AG10803 (cell line): ENCODE data around the gene RBM39.
"Not testable (repeated sequence)": the region's sequence is repeated elsewhere in the genome, so short reads cannot be mapped to it uniquely, and the experiment has no call there.

ENCODE experiments used
- DNase-seq: peaks from one replicate; pipeline ENCODE4 v3.0.0; 2010; ENCODE audit warnings: low read depth
- H3K4me3 ChIP-seq: 2 replicates; pipeline ENCODE4 v1.5.1; 2011; ENCODE audit warnings: mild to moderate bottlenecking, low read length, control low read depth
- TF ChIP-seq, protein P1 (sequence below): conservative IDR thresholded peaks from 2 replicates; pipeline ENCODE4 v1.5.1; 2011; ENCODE audit warnings: mild to moderate bottlenecking, low read length, control low read depth, inconsistent platforms

The RBM39 gene

DNA sequence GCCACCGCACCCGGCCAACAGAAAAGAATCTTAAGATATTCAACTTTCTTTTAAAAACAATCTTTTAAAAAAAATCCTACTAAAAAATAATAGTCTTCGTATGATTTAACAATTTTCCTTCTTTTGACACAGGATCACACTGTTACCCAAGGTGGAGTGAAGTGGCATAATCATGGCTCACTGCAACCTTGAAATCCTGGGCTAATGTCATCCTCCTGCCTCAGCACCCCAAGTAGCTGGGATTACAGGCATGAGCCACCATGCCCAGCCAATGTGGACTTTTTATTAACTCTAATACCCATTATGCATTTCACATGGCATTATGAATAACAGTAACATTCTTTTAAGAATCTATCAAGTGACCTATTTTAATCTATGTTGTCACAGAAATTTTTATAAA lies 20.8 kb downstream of the RBM39 start:
- DNase-seq, result no peak
- H3K4me3 ChIP-seq, result no peak overlapping the region
- TF ChIP-seq, protein P1, sequence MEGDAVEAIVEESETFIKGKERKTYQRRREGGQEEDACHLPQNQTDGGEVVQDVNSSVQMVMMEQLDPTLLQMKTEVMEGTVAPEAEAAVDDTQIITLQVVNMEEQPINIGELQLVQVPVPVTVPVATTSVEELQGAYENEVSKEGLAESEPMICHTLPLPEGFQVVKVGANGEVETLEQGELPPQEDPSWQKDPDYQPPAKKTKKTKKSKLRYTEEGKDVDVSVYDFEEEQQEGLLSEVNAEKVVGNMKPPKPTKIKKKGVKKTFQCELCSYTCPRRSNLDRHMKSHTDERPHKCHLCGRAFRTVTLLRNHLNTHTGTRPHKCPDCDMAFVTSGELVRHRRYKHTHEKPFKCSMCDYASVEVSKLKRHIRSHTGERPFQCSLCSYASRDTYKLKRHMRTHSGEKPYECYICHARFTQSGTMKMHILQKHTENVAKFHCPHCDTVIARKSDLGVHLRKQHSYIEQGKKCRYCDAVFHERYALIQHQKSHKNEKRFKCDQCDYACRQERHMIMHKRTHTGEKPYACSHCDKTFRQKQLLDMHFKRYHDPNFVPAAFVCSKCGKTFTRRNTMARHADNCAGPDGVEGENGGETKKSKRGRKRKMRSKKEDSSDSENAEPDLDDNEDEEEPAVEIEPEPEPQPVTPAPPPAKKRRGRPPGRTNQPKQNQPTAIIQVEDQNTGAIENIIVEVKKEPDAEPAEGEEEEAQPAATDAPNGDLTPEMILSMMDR, result no peak

- no peak overlapping the region for H3K4me3 ChIP-seq
- TF ChIP-seq, protein P1, result no peak
- no peak for DNase-seq
Measured at GRCh38 chr20:35720165-35721123, 21.6 kb downstream of the RBM39 start.

- no peak overlapping the region for H3K4me3 ChIP-seq
- TF ChIP-seq, protein P1, result no peak
- no peak for DNase-seq
Measured at GRCh38 chr20:35719717-35720116, 22.3 kb downstream of the RBM39 start.

- TF ChIP-seq, protein P1, result no peak
- DNase-seq, result peak; percentile 76
- H3K4me3 ChIP-seq, result no peak overlapping the region
Measured at GRCh38 chr20:35718972-35719635, 23.0 kb downstream of the RBM39 start.

- DNase-seq, H3K4me3 ChIP-seq: not testable (repeated sequence)
Measured at GRCh38 chr20:35718321-35718720, 23.7 kb downstream of the RBM39 start.

GRCh38 chr20:35716330-35716729 lies 25.7 kb downstream of the RBM39 start:
- DNase-seq, result no peak
- TF ChIP-seq, protein P1, result no peak
- H3K4me3 ChIP-seq, result no peak overlapping the region

DNA sequence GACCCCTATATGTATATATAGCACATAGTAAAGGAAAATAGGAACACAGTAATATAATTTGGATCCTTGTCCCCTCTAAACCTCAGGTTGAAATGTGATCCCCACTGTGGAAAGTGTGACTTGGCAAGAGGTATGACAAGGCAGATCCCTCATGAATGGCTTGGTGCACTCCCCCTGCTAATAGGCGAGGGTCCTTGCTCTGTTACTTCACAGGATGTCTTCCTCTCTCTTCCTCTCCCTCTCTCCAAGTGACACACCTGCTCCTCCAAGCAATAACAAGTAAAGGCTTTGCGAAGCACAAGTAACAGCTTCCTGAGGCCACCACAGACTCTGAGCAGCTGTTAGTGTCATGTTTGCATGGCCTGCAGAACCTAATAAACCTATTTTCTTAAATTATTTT lies 26.4 kb downstream of the RBM39 start:
- H3K4me3 ChIP-seq, result no peak overlapping the region
- DNase-seq, result no peak
- TF ChIP-seq, protein P1, result no peak
